GM12878 (cell line): ENCODE results near the gene ZNF280C. TPM values are rescaled to one million over a fixed set of nuclear protein-coding genes. Genes with fewer than 3 reads are reported as not detected.

Experiments
- ATAC-seq: fragments of 200-7000 bp; cut with Tn5 transposase; 3 replicates; pipeline ENCODE4 v1.9.1; 2020; ENCODE audit warnings: mild to moderate bottlenecking, moderate library complexity
- BruUV-seq: library from RNA; stranded (reverse); fragments of 400-500 nt; replicated peaks from 2 replicates; lab custom pipeline; 2021; lab: Mats Ljungman, UMichigan
- CTCF ChIA-PET: fragments of 300-600 bp; sonication (Branson Sonifier 250); formaldehyde crosslinking; extraction: SDS; loops from one replicate; lab custom pipeline; 2021; ENCODE audit warnings: inconsistent platforms; lab: Yijun Ruan, JAX
- POLR2A ChIA-PET: fragments of 350-600 bp; formaldehyde crosslinking; extraction: SDS; loops from one replicate; lab custom pipeline; 2021; ENCODE audit warnings: inconsistent platforms; lab: Charles Lee
- RAD21 ChIA-PET: fragments of 300-600 bp; sonication (Branson Sonifier 250); formaldehyde crosslinking; loops from one replicate; lab custom pipeline; 2023; ENCODE audit warnings: antibody characterized with exemption; ENCODE audit not compliant: unreplicated experiment; lab: Charles Lee
- SMC1A ChIA-PET: fragments of 300-600 bp; sonication (Branson Sonifier 250); formaldehyde crosslinking; loops from one replicate; lab custom pipeline; 2023; ENCODE audit not compliant: unreplicated experiment, uncharacterized antibody; lab: Charles Lee
- DNase-seq: peaks from one replicate; pipeline ENCODE4 v3.0.0-alpha.2; 2011; ENCODE audit warnings: low read depth, low spot score
- FAIRE-seq: peaks from 3 replicates; lab custom pipeline; 2011; peaks lifted over from hg19 to GRCh38; lab: Jason Lieb, UNC
- H2AFZ ChIP-seq: 2 replicates; pipeline ENCODE4 v1.6.0; 2011; ENCODE audit warnings: low read depth, low read length, control low read depth; ENCODE audit not compliant: control insufficient read depth
- H3K27ac ChIP-seq: 2 replicates; pipeline ENCODE4 v1.5.1; 2011; ENCODE audit warnings: control low read depth; ENCODE audit not compliant: control insufficient read depth, insufficient read depth
- H3K27me3 ChIP-seq, 2 experiments: replicated peaks in 1 of 2; 2 replicates each; pipeline versions ENCODE4 v1.6.0 to v1.6.1; 2011; ENCODE audit warnings: low read length in 1 of 2; ENCODE audit not compliant: control insufficient read depth in 2 of 2, insufficient read depth in 2 of 2
- H3K36me3 ChIP-seq, 2 experiments: 2 replicates each; pipeline ENCODE4 v1.5.1; 2011; ENCODE audit warnings: low read length in 1 of 2; ENCODE audit not compliant: control insufficient read depth in 2 of 2, insufficient read depth in 2 of 2
- H3K4me1 ChIP-seq: 2 replicates; pipeline ENCODE4 v1.6.1; 2011; ENCODE audit warnings: mild to moderate bottlenecking, low read length, moderate library complexity, mixed read lengths; ENCODE audit not compliant: control insufficient read depth, insufficient read depth
- H3K4me2 ChIP-seq: 2 replicates; pipeline ENCODE4 v1.6.0; 2011; ENCODE audit warnings: control low read depth; ENCODE audit not compliant: control insufficient read depth, insufficient read depth
- H3K4me3 ChIP-seq: fragments of 200-600 bp; sonication (generic); 2 replicates; pipeline ENCODE4 v1.5.1; 2016
- H3K79me2 ChIP-seq: 2 replicates; pipeline ENCODE4 v1.6.0; 2011; ENCODE audit warnings: low read length; ENCODE audit not compliant: control insufficient read depth, insufficient read depth
- H3K9ac ChIP-seq: 2 replicates; pipeline ENCODE4 v1.8.0; 2011; ENCODE audit warnings: low read length, control low read depth, mixed read lengths; ENCODE audit not compliant: control insufficient read depth, insufficient read depth
- H3K9me3 ChIP-seq: replicated peaks from 3 replicates; pipeline ENCODE4 v1.5.1; 2011; ENCODE audit warnings: mild to moderate bottlenecking, low read length; ENCODE audit not compliant: control insufficient read depth, insufficient read depth
- H4K20me1 ChIP-seq: 2 replicates; pipeline ENCODE4 v1.6.0; 2011; ENCODE audit not compliant: control insufficient read depth, insufficient read depth
- GABPA ChIP-seq: IDR thresholded peaks from 2 replicates; pipeline ENCODE4 v1.6.1; 2014; ENCODE audit warnings: antibody characterized with exemption, low read depth, mild to moderate bottlenecking, inconsistent platforms
- JUNB ChIP-seq: IDR thresholded peaks from 2 replicates; pipeline ENCODE4 v1.6.1; 2016; ENCODE audit warnings: antibody characterized with exemption, mild to moderate bottlenecking
- NFIC ChIP-seq: IDR thresholded peaks from 2 replicates; pipeline ENCODE4 v1.6.1; 2012; ENCODE audit warnings: low read depth, mild to moderate bottlenecking, inconsistent platforms, low read length, moderate library complexity
- RAD21 ChIP-seq: IDR thresholded peaks from 2 replicates; pipeline ENCODE4 v1.6.1; 2011; ENCODE audit warnings: mild to moderate bottlenecking, low read depth, low read length, moderate library complexity; ENCODE audit not compliant: insufficient read depth
- WGBS: methylation state at CpG from one replicate; pipeline ENCODE4 v1.1.6; 2016; ENCODE audit warnings: low lambda C conversion rate; ENCODE audit not compliant: insufficient replicate concordance, insufficient coverage; ENCODE audit errors: missing lambda C conversion rate; 5-methylcytosine and 5-hydroxymethylcytosine counted together
- in situ Hi-C: fragments of 300-500 bp; cut with MboI; formaldehyde crosslinking; loops from 9 replicates; pipeline ENCODE4 v1.14.3; 2018; ENCODE audit warnings: mixed read lengths
- intact Hi-C: fragments of 100-400 bp; cut with micrococcal nuclease; formaldehyde crosslinking; loops from one replicate; pipeline ENCODE4 v1.14.2; 2022; ENCODE audit not compliant: unreplicated experiment
- polyA plus RNA-seq, 11 experiments: library from polyadenylated mRNA; depleted of rRNA in 4 of 11; unstranded in 6 of 11; stranded (reverse) in 5 of 11; fragments of >200 nt; fragmentation: Nextera tagmentation in 4 of 11; fragmentation: Illumina TruSeq in 1 of 11; extraction: Ambion mirVana in 4 of 11; extraction: Trizol in 1 of 11; gene quantifications; 1 replicate in 1 of 11; 2 replicates in 10 of 11; pipeline versions ENCODE4 v1.2.1 to v1.2.3, GENCODE V29; 2011 to 2016; ENCODE audit warnings: inconsistent platforms in 2 of 11, missing spikeins in 2 of 11, low read depth in 1 of 11
- total RNA-seq, 4 experiments: library from RNA; depleted of rRNA in 3 of 4; stranded (reverse); fragments of >200 nt in 3 of 4; fragmentation: Illumina TruSeq in 1 of 4; extraction: Trizol in 1 of 4; gene quantifications; 2 replicates each; pipeline versions ENCODE4 v1.2.1 to v1.2.3, GENCODE V29; 2013 to 2021
- TF ChIP-seq, protein P1 (sequence below): IDR thresholded peaks from 2 replicates; pipeline ENCODE4 v1.6.1; 2012; ENCODE audit warnings: low read length, inconsistent platforms

The ZNF280C gene
- total and polyA plus RNA-seq, 10 of the 15 experiments (the other 5 are each of a cell fraction or from before 2014, with no cell fraction given): 0.82 to 8.8 (median 5.7) TPM

DNA sequence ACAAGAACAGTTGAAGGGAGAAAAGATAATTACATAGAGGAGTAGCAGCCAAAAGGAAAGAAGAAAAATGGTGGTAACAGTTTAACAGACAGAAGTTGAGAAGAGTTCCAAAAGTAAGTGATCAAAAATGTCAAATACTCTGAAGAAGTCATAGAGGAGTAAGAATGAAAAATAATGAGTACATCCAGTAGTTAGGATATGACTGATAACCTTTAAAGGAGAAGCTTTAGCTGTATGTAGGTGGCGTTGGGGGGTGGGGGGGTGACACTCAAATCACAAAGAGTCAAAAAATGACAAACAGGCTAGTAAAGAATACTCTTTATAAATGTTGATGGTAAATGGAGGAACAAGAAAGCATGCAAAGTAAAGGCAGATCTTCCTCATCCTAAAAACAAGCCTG is 56.3 kb downstream of the ZNF280C start:
- in situ Hi-C loops: no loop called here
- POLR2A ChIA-PET: no interaction called here
- Histone ChIP-seq H3K36me3 (no peaks in the 10 kb centered on the region; a peak in 1 of 4 replicates), H3K79me2 (no peaks in the 10 kb centered on the region), H3K9me3 (no peaks in the 10 kb centered on the region; the same call in 2 of the 3 replicates), H3K4me2 (no peak overlapping the region), H2AFZ (no peak overlapping the region), H3K27ac (no peak overlapping the region), H4K20me1 (no peaks in the 10 kb centered on the region)
- DNase-seq (no peak), ATAC-seq (no peak), FAIRE-seq (no peak)
- RAD21 ChIA-PET: no interaction called here
- 0% methylated on average over 1 of the region's 1 CpG for WGBS
- no TSS peak for BruUV-seq
- TF ChIP-seq, protein P1, sequence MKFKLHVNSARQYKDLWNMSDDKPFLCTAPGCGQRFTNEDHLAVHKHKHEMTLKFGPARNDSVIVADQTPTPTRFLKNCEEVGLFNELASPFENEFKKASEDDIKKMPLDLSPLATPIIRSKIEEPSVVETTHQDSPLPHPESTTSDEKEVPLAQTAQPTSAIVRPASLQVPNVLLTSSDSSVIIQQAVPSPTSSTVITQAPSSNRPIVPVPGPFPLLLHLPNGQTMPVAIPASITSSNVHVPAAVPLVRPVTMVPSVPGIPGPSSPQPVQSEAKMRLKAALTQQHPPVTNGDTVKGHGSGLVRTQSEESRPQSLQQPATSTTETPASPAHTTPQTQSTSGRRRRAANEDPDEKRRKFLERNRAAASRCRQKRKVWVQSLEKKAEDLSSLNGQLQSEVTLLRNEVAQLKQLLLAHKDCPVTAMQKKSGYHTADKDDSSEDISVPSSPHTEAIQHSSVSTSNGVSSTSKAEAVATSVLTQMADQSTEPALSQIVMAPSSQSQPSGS: 0 out of 2 replicates have a peak, but pooled peaks have one; percentile 26
- TF ChIP-seq RAD21 (no peak), JUNB (peak; percentile 82), GABPA (0 out of 2 replicates have a peak, but pooled peaks have one; percentile 14), NFIC (peak; percentile 52; the same call in 1 of the 2 replicates)
- TF ChIP-seq, all 136 proteins: peak for 4
- Histone ChIP-seq H3K4me1 (no peaks in the 10 kb centered on the region), H3K9ac (no peak overlapping the region), H3K27me3 (no peaks in the 10 kb centered on the region), H3K4me3 (no peak overlapping the region)
- CTCF ChIA-PET: interaction anchor here (2.3 kb wide), 1 partner anchor 21 kb away, joined by 5 read pairs; no protein-coding TSS in a partner anchor
- SMC1A ChIA-PET: no interaction called here
- intact Hi-C loops: no loop called here
